PC-3 (cell line): Measurements from ENCODE around the gene PIGB. TPM values are rescaled to one million over a fixed set of nuclear protein-coding genes. Genes with fewer than 3 reads are reported as not detected.

Experiments
- ATAC-seq: fragments of 200-7000 bp; cut with Tn5 transposase; 2 replicates; pipeline ENCODE4 v1.9.1; 2020; ENCODE audit warnings: mild to moderate bottlenecking, moderate library complexity
- BruUV-seq: library from RNA; stranded (reverse); fragments of 400-500 nt; replicated peaks from 2 replicates; lab custom pipeline; 2021; lab: Mats Ljungman, UMichigan
- CTCF ChIA-PET: fragments of 300-600 bp; sonication (Branson Sonifier 250); formaldehyde crosslinking; loops from one replicate; lab custom pipeline; 2022; ENCODE audit warnings: antibody characterized with exemption; lab: Charles Lee
- POLR2A ChIA-PET: fragments of 300-600 bp; sonication (Branson Sonifier 250); formaldehyde crosslinking; loops from one replicate; lab custom pipeline; 2022; ENCODE audit warnings: antibody characterized with exemption; ENCODE audit not compliant: unreplicated experiment; lab: Charles Lee
- DNase-seq: peaks from one replicate; pipeline ENCODE4 v3.0.0-alpha.2; 2015
- H2AFZ ChIP-seq: fragments of 300-600 bp; sonication (generic); 2 replicates; pipeline ENCODE4 v1.6.0; 2016; ENCODE audit warnings: antibody characterized with exemption, low read length
- H3F3A ChIP-seq: fragments of 300-600 bp; sonication (generic); one replicate; pipeline ENCODE4 v1.6.0; 2017; ENCODE audit warnings: antibody characterized with exemption, low read length, control low read depth, mild to moderate bottlenecking; ENCODE audit not compliant: unreplicated experiment
- H3K27ac ChIP-seq: fragments of 300-600 bp; sonication (generic); 2 replicates; pipeline ENCODE4 v1.5.1; 2016; ENCODE audit warnings: mild to moderate bottlenecking, low read length
- H3K27me3 ChIP-seq: fragments of 300-600 bp; sonication (generic); 2 replicates; pipeline ENCODE4 v1.6.1; 2016; ENCODE audit warnings: low read length, mixed read lengths
- H3K36me3 ChIP-seq: fragments of 300-600 bp; sonication (generic); 2 replicates; pipeline ENCODE4 v1.6.1; 2016; ENCODE audit warnings: low read depth, mixed run types, low read length, mixed read lengths
- H3K4me1 ChIP-seq: fragments of 300-600 bp; sonication (generic); 2 replicates; pipeline ENCODE4 v1.5.1; 2016; ENCODE audit warnings: low read length; ENCODE audit not compliant: insufficient read depth
- H3K4me2 ChIP-seq: fragments of 300-600 bp; sonication (generic); 2 replicates; pipeline ENCODE4 v1.6.0; 2016; ENCODE audit warnings: low read length
- H3K4me3 ChIP-seq: fragments of 300-600 bp; sonication (generic); 2 replicates; pipeline ENCODE4 v1.5.1; 2016; ENCODE audit warnings: mild to moderate bottlenecking, low read length, mixed read lengths
- H3K79me2 ChIP-seq: fragments of 300-600 bp; sonication (generic); 2 replicates; pipeline ENCODE4 v1.6.1; 2017; ENCODE audit warnings: low read length, mixed read lengths
- H3K9ac ChIP-seq: fragments of 300-600 bp; sonication (generic); 2 replicates; pipeline ENCODE4 v1.6.0; 2016; ENCODE audit warnings: mild to moderate bottlenecking, low read length
- H3K9me2 ChIP-seq: fragments of 300-600 bp; sonication (generic); replicated peaks from 2 replicates; pipeline ENCODE4 v1.6.1; 2016; ENCODE audit warnings: mixed run types, low read length, mixed read lengths
- H3K9me3 ChIP-seq: fragments of 300-600 bp; sonication (generic); 2 replicates; pipeline ENCODE4 v1.6.1; 2016; ENCODE audit warnings: low read length, mixed read lengths
- H4K20me1 ChIP-seq: fragments of 300-600 bp; sonication (generic); 2 replicates; pipeline ENCODE4 v1.6.1; 2016; ENCODE audit warnings: low read length, mixed read lengths
- CTCF ChIP-seq: fragments of 300-600 bp; sonication (generic); conservative IDR thresholded peaks from 2 replicates; pipeline ENCODE4 v1.5.1; 2017; ENCODE audit warnings: antibody characterized with exemption, low read depth, mild to moderate bottlenecking, low read length
- EZH2 ChIP-seq: fragments of 300-600 bp; sonication (generic); IDR thresholded peaks from one replicate; pipeline ENCODE4 v1.6.1; 2017; ENCODE audit warnings: antibody characterized with exemption, mild to moderate bottlenecking, low read length; ENCODE audit not compliant: unreplicated experiment
- EZH2phosphoT487 ChIP-seq: fragments of 300-600 bp; sonication (generic); IDR thresholded peaks from 2 replicates; pipeline ENCODE4 v1.6.1; 2018; ENCODE audit warnings: mild to moderate bottlenecking, antibody characterized with exemption, low read length, borderline replicate concordance
- intact Hi-C: fragments of 100-400 bp; cut with micrococcal nuclease; formaldehyde crosslinking; loops from 2 replicates; pipeline ENCODE4 v1.9.0; 2023
- microRNA-seq: library from miRNA; unstranded; fragments of <30 nt; microRNA quantifications from one replicate; pipeline ENCODE4 v1.1.0, GENCODE V29; 2020; ENCODE audit not compliant: unreplicated experiment
- total RNA-seq: library from RNA; depleted of rRNA; stranded (reverse); fragments of >200 nt; gene quantifications from 2 replicates; pipeline ENCODE4 v1.2.3, GENCODE V29; 2014; rRNA removed

PIGB gene
- total RNA-seq, 1 experiment from 2014 or later = 15.3 TPM

GRCh38 chr15:55401786-55402246, 82.8 kb downstream of the PIGB start:
- Histone ChIP-seq H3K9me2 (no peaks in the 10 kb centered on the region), H3K36me3 (no peaks in the 10 kb centered on the region), H3K4me1 (no peaks in the 10 kb centered on the region), H4K20me1 (no peaks in the 10 kb centered on the region), H3K27me3 (no peaks in the 10 kb centered on the region), H3K4me3 (no peak overlapping the region), H3K4me2 (no peak overlapping the region), H3K9me3 (no peaks in the 10 kb centered on the region), H2AFZ (no peak overlapping the region), H3K9ac (no peak overlapping the region), H3K27ac (no peak overlapping the region), H3F3A (no peaks in the 10 kb centered on the region), H3K79me2 (no peaks in the 10 kb centered on the region)
- ChIA-PET POLR2A (interaction anchor here (0.6 kb wide), 1 partner anchor 60 kb away, joined by 3 read pairs; no protein-coding TSS in a partner anchor), CTCF (no interaction called here)
- DNase-seq = no peak
- intact Hi-C loops = loop anchor here (10.0 kb wide), 1 partner anchor 47 kb away; no protein-coding TSS in a partner anchor
- TF ChIP-seq EZH2phosphoT487 (no peak), CTCF (no peak)
- no TSS peak for BruUV-seq
- no peak for ATAC-seq

GRCh38 chr15:55402707-55403106, 83.7 kb downstream of the PIGB start:
- Histone ChIP-seq H3K9ac (no peak overlapping the region), H3K4me1 (peaks cover 4% of the 10 kb centered on the region; the same call in 1 of the 2 replicates), H3K36me3 (no peaks in the 10 kb centered on the region), H3K27ac (no peak overlapping the region), H3K79me2 (no peaks in the 10 kb centered on the region), H2AFZ (no peak overlapping the region), H3K27me3 (no peaks in the 10 kb centered on the region), H3K9me3 (no peaks in the 10 kb centered on the region), H3K4me3 (no peak overlapping the region), H4K20me1 (no peaks in the 10 kb centered on the region), H3F3A (no peaks in the 10 kb centered on the region), H3K9me2 (no peaks in the 10 kb centered on the region), H3K4me2 (no peak overlapping the region)
- no TSS peak for BruUV-seq
- intact Hi-C loops = loop anchor here (10.0 kb wide), 1 partner anchor 48 kb away; no protein-coding TSS in a partner anchor
- DNase-seq = no peak
- CTCF ChIA-PET = no interaction called here
- POLR2A ChIA-PET = no interaction called here
- no peak for TF ChIP-seq CTCF
- no peak for TF ChIP-seq EZH2phosphoT487
- TF ChIP-seq EZH2 = no peak
- no peak for ATAC-seq

- no peaks in the 10 kb centered on the region for H3K79me2 ChIP-seq
- no peaks in the 10 kb centered on the region for H3K27me3 ChIP-seq
- no peaks in the 10 kb centered on the region for H3K36me3 ChIP-seq
- no peak overlapping the region for H3K9ac ChIP-seq
- no peak overlapping the region for H3K4me3 ChIP-seq
- DNase-seq (no peak), ATAC-seq (no peak)
- no TSS peak for BruUV-seq
- TF ChIP-seq EZH2phosphoT487 (no peak), EZH2 (no peak)
- ChIA-PET CTCF (no interaction called here), POLR2A (interaction anchor here (0.6 kb wide), 1 partner anchor 131 kb away, joined by 3 read pairs; no protein-coding TSS in a partner anchor)
- peaks cover 4% of the 10 kb centered on the region; the same call in 1 of the 2 replicates for H3K4me1 ChIP-seq
- no peaks in the 10 kb centered on the region for H3K9me2 ChIP-seq
- no peaks in the 10 kb centered on the region for H4K20me1 ChIP-seq
- no peak overlapping the region for H2AFZ ChIP-seq
- intact Hi-C loops = loop anchor here (10.0 kb wide), 1 partner anchor 49 kb away; no protein-coding TSS in a partner anchor
- H3F3A ChIP-seq = no peaks in the 10 kb centered on the region
- H3K4me2 ChIP-seq = no peak overlapping the region
- H3K27ac ChIP-seq = no peak overlapping the region
- H3K9me3 ChIP-seq = no peaks in the 10 kb centered on the region
Observed at GRCh38 chr15:55403531-55403930, 84.5 kb downstream of the PIGB start.

Small RNA genes within 50 kb of the gene (microRNA-seq; reads per million reads assigned to microRNA genes)
- 38.6 reads per million, percentile 55 among the genes with 10 or more reads in this experiment for gene MIR628

Other genes starting within 250 kb of the PIGB start
- gene RSL24D1, start 122.3 kb upstream of the PIGB start, total RNA-seq = 37.0 and 43.5 TPM in 2 replicates
- 6.3 and 9.4 TPM in 2 replicates for gene RAB27A, start 29.4 kb upstream of the PIGB start, total RNA-seq
- gene PIGBOS1, start 99 bp upstream of the PIGB start, total RNA-seq = 8.4 and 8.6 TPM in 2 replicates
- 7.5 and 7.8 TPM in 2 replicates for gene CCPG1, start 89.1 kb downstream of the PIGB start, total RNA-seq
- 0.63 and 3.1 TPM in 2 replicates for gene PIERCE2, start 89.3 kb downstream of the PIGB start, total RNA-seq
- gene DNAAF4, start 189.0 kb downstream of the PIGB start, total RNA-seq = 0.91 and 0.92 TPM in 2 replicates